H9 (cell line): Measurements from ENCODE around the gene POU6F2. TPM values are rescaled to one million over a fixed set of nuclear protein-coding genes. Genes with fewer than 3 reads are reported as not detected.

Experiments
- DNase-seq: peaks from one replicate; pipeline ENCODE4 v3.0.0-alpha.2; 2017
- H2AFZ ChIP-seq: one replicate; pipeline ENCODE4 v1.6.1; 2013; ENCODE audit warnings: mild to moderate bottlenecking, low read length, control low read depth, moderate library complexity
- H2AK5ac ChIP-seq: 2 replicates; pipeline ENCODE4 v1.6.1; 2013; ENCODE audit warnings: low read length, control low read depth, mixed read lengths; ENCODE audit not compliant: insufficient read length
- H2BK120ac ChIP-seq: one replicate; pipeline ENCODE4 v1.6.1; 2013; ENCODE audit warnings: low read depth, mild to moderate bottlenecking, low read length, control low read depth, inconsistent platforms; ENCODE audit not compliant: poor library complexity, severe bottlenecking
- H2BK12ac ChIP-seq: 2 replicates; pipeline ENCODE4 v1.6.1; 2013; ENCODE audit warnings: low read length, control low read depth, mixed read lengths, low read depth; ENCODE audit not compliant: insufficient read length
- H2BK15ac ChIP-seq: 2 replicates; pipeline ENCODE4 v1.6.1; 2013; ENCODE audit warnings: low read depth, low read length, control low read depth
- H2BK20ac ChIP-seq: one replicate; pipeline ENCODE4 v1.6.1; 2013; ENCODE audit warnings: low read depth, mild to moderate bottlenecking, low read length, control low read depth, inconsistent platforms; ENCODE audit not compliant: poor library complexity, severe bottlenecking
- H2BK5ac ChIP-seq: 2 replicates; pipeline ENCODE4 v1.6.1; 2013; ENCODE audit warnings: low read length, control low read depth, mixed read lengths; ENCODE audit not compliant: insufficient read length
- H3K14ac ChIP-seq: 2 replicates; pipeline ENCODE4 v1.6.1; 2013; ENCODE audit warnings: low read length, control low read depth; ENCODE audit not compliant: insufficient read depth
- H3K18ac ChIP-seq: 2 replicates; pipeline ENCODE4 v1.6.1; 2013; ENCODE audit warnings: low read depth, mild to moderate bottlenecking, mixed read lengths, low read length, control low read depth; ENCODE audit not compliant: insufficient read length
- H3K23ac ChIP-seq: 2 replicates; pipeline ENCODE4 v1.6.1; 2013; ENCODE audit warnings: low read length, control low read depth, mixed read lengths, low read depth; ENCODE audit not compliant: insufficient read length
- H3K23me2 ChIP-seq: 2 replicates; pipeline ENCODE4 v1.6.1; 2013; ENCODE audit warnings: low read depth, mild to moderate bottlenecking, mixed read lengths, low read length, control low read depth; ENCODE audit not compliant: insufficient read length, poor library complexity, severe bottlenecking
- H3K27ac ChIP-seq: 2 replicates; pipeline ENCODE4 v1.5.1; 2013; ENCODE audit warnings: low read length, control low read depth, mixed read lengths, low read depth; ENCODE audit not compliant: insufficient read length
- H3K27me3 ChIP-seq: 2 replicates; pipeline ENCODE4 v1.6.1; 2013; ENCODE audit warnings: low read length, control low read depth, inconsistent platforms; ENCODE audit not compliant: insufficient read depth
- H3K4ac ChIP-seq: 2 replicates; pipeline ENCODE4 v1.6.1; 2013; ENCODE audit warnings: low read depth, mild to moderate bottlenecking, control low read depth, inconsistent platforms, low read length, moderate library complexity
- H3K4me1 ChIP-seq: 2 replicates; pipeline ENCODE4 v1.6.1; 2013; ENCODE audit warnings: low read length, control low read depth, inconsistent platforms; ENCODE audit not compliant: insufficient read depth
- H3K4me2 ChIP-seq: 2 replicates; pipeline ENCODE4 v1.6.1; 2013; ENCODE audit warnings: low read length, control low read depth, mixed read lengths; ENCODE audit not compliant: insufficient read length, insufficient read depth
- H3K56ac ChIP-seq: 2 replicates; pipeline ENCODE4 v1.6.1; 2013; ENCODE audit warnings: low read depth, mild to moderate bottlenecking, mixed read lengths, low read length, control low read depth; ENCODE audit not compliant: insufficient read length
- H3K79me1 ChIP-seq: 2 replicates; pipeline ENCODE4 v1.6.1; 2013; ENCODE audit warnings: low read depth, mild to moderate bottlenecking, moderate library complexity, low read length, control low read depth, inconsistent platforms; ENCODE audit not compliant: insufficient read depth, poor library complexity, severe bottlenecking
- H3K79me2 ChIP-seq: 2 replicates; pipeline ENCODE4 v1.6.1; 2013; ENCODE audit warnings: low read length, control low read depth, inconsistent platforms; ENCODE audit not compliant: insufficient read depth
- H3K9ac ChIP-seq: 2 replicates; pipeline ENCODE4 v1.6.1; 2013; ENCODE audit warnings: low read length, control low read depth, mixed read lengths; ENCODE audit not compliant: insufficient read length; ENCODE audit errors: extremely low read depth
- H3K9me3 ChIP-seq: one replicate; pipeline ENCODE4 v1.6.1; 2013; ENCODE audit warnings: low read depth, low read length, inconsistent platforms; ENCODE audit not compliant: control insufficient read depth
- H3T11ph ChIP-seq: one replicate; pipeline ENCODE4 v1.6.1; 2013; ENCODE audit warnings: mild to moderate bottlenecking, low read length, control low read depth, inconsistent platforms
- H4K20me1 ChIP-seq: one replicate; pipeline ENCODE4 v1.6.1; 2013; ENCODE audit not compliant: control insufficient read depth, insufficient read length, insufficient read depth
- H4K5ac ChIP-seq: 2 replicates; pipeline ENCODE4 v1.6.1; 2013; ENCODE audit warnings: low read depth, mild to moderate bottlenecking, mixed read lengths, low read length, control low read depth; ENCODE audit not compliant: insufficient read length
- H4K8ac ChIP-seq: replicated peaks from 2 replicates; pipeline ENCODE4 v1.6.1; 2013; ENCODE audit warnings: low read length, control low read depth, mixed read lengths, low read depth; ENCODE audit not compliant: insufficient read length
- H4K91ac ChIP-seq: 2 replicates; pipeline ENCODE4 v1.6.1; 2013; ENCODE audit warnings: low read depth, mild to moderate bottlenecking, moderate library complexity, mixed read lengths, low read length, control low read depth; ENCODE audit not compliant: insufficient read length
- H3K27ac Mint-ChIP-seq, 3 experiments: 2 replicates in 2 of 3; 3 replicates in 1 of 3; pipeline ENCODE4 v1.8.0; 2020 to 2021; ENCODE audit warnings: mixed read lengths in 3 of 3, mild to moderate bottlenecking in 1 of 3, moderate library complexity in 1 of 3
- H3K27me3 Mint-ChIP-seq: 2 replicates; pipeline ENCODE4 v1.8.0; 2021; ENCODE audit warnings: low read depth, mild to moderate bottlenecking, moderate library complexity, mixed read lengths
- H3K36me3 Mint-ChIP-seq, 3 experiments: 2 replicates in 2 of 3; 3 replicates in 1 of 3; pipeline ENCODE4 v1.8.0; 2020 to 2021; ENCODE audit warnings: low read depth in 3 of 3, mixed read lengths in 3 of 3; ENCODE audit not compliant: insufficient read depth in 1 of 3
- H3K4me1 Mint-ChIP-seq, 2 experiments: 2 replicates each; pipeline ENCODE4 v1.8.0; 2020; ENCODE audit warnings: mixed read lengths in 2 of 2
- H3K4me3 Mint-ChIP-seq, 2 experiments: 2 replicates in 1 of 2; 3 replicates in 1 of 2; pipeline ENCODE4 v1.8.0; 2020 to 2021; ENCODE audit warnings: mild to moderate bottlenecking in 2 of 2, mixed read lengths in 2 of 2, moderate library complexity in 1 of 2
- H3K9me3 Mint-ChIP-seq, 2 experiments: 2 replicates in 1 of 2; 3 replicates in 1 of 2; pipeline ENCODE4 v1.8.0; 2020; ENCODE audit warnings: mild to moderate bottlenecking in 2 of 2, mixed read lengths in 2 of 2, moderate library complexity in 1 of 2
- WGBS: extraction: QIAGEN DNeasy Blood & Tissue Kit; methylation state at CpG from one replicate; pipeline ENCODE4 v1.1.7; 2013; ENCODE audit warnings: missing lambda C conversion rate, low lambda C conversion rate, mixed read lengths; ENCODE audit not compliant: insufficient read length; ENCODE audit errors: extremely low coverage; 5-methylcytosine and 5-hydroxymethylcytosine counted together
- total RNA-seq: library from RNA; stranded (reverse); gene quantifications from 2 replicates; pipeline ENCODE4 v1.2.1, GENCODE V29; 2021
- TF ChIP-seq, protein P1 (sequence below): fragments of 200-600 bp; sonication (generic); conservative IDR thresholded peaks from 3 replicates; pipeline ENCODE4 v1.8.0; 2021; ENCODE audit warnings: antibody characterized with exemption, mild to moderate bottlenecking

Gene POU6F2
- total RNA-seq, 1 experiment from 2014 or later: 1.9 TPM

DNA sequence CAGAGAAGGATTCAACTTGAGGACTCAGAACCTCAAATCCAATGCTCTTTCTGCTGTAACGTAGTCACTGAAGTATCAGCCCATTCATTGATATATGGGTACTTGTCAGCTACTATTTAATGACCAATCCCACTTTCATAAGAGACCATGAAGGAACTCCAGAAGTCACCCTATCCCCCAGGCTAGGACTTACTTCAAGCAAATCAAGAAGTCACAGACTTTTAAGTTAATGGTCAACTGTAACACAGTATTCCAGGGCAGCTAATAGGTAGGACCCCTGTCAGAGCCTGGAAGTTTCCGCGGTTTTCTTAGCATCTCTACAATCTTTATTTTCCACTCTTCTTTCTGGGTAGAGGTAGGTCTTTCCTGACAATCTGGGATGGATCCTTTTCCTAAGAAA lies 269.9 kb downstream of the POU6F2 start:
- no peak overlapping the region for H2BK5ac ChIP-seq
- H3K4me1 Mint-ChIP-seq: peaks cover 13 to 14% of the 10 kb centered on the region in 2 experiments
- H3K23ac ChIP-seq: no peak overlapping the region
- TF ChIP-seq, protein P1, sequence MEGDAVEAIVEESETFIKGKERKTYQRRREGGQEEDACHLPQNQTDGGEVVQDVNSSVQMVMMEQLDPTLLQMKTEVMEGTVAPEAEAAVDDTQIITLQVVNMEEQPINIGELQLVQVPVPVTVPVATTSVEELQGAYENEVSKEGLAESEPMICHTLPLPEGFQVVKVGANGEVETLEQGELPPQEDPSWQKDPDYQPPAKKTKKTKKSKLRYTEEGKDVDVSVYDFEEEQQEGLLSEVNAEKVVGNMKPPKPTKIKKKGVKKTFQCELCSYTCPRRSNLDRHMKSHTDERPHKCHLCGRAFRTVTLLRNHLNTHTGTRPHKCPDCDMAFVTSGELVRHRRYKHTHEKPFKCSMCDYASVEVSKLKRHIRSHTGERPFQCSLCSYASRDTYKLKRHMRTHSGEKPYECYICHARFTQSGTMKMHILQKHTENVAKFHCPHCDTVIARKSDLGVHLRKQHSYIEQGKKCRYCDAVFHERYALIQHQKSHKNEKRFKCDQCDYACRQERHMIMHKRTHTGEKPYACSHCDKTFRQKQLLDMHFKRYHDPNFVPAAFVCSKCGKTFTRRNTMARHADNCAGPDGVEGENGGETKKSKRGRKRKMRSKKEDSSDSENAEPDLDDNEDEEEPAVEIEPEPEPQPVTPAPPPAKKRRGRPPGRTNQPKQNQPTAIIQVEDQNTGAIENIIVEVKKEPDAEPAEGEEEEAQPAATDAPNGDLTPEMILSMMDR: no peak
- no peak overlapping the region for H3K4me2 ChIP-seq
- no peak overlapping the region for H3K27ac Mint-ChIP-seq
- no peak overlapping the region for H2BK20ac ChIP-seq
- no peak overlapping the region for H3K4me3 Mint-ChIP-seq
- no peak overlapping the region for H3T11ph ChIP-seq
- DNase-seq: no peak
- H3K56ac ChIP-seq: no peak overlapping the region
- no peaks in the 10 kb centered on the region for H3K79me2 ChIP-seq
- H3K9ac ChIP-seq: no peak overlapping the region
- no CpG with 5 or more reads among the region's 3 CpGs for WGBS
- H3K27ac ChIP-seq: no peak overlapping the region
- no peak overlapping the region for H4K5ac ChIP-seq
- H3K23me2 ChIP-seq: no peaks in the 10 kb centered on the region
- H3K9me3 Mint-ChIP-seq: peaks cover 0 to 1% of the 10 kb centered on the region in 2 experiments; a peak in 3 of 5 replicates
- no peaks in the 10 kb centered on the region for H4K20me1 ChIP-seq
- H3K18ac ChIP-seq: no peak overlapping the region
- H3K36me3 Mint-ChIP-seq: peaks cover 0 to 3% (median 1%) of the 10 kb centered on the region in 3 experiments; a peak in 4 of 7 replicates
- H3K4ac ChIP-seq: no peak overlapping the region
- peaks cover 3% of the 10 kb centered on the region; the same call in 1 of the 2 replicates for H3K4me1 ChIP-seq
- no peak overlapping the region for H4K8ac ChIP-seq
- no peaks in the 10 kb centered on the region for H3K9me3 ChIP-seq
- H2AFZ ChIP-seq: no peak overlapping the region
- H4K91ac ChIP-seq: no peak overlapping the region
- H2BK15ac ChIP-seq: no peak overlapping the region
- no peak overlapping the region for H2BK12ac ChIP-seq
- no peaks in the 10 kb centered on the region for H3K27me3 ChIP-seq
- no peaks in the 10 kb centered on the region for H3K27me3 Mint-ChIP-seq
- no peak overlapping the region for H2BK120ac ChIP-seq
- H3K79me1 ChIP-seq: no peaks in the 10 kb centered on the region
- H2AK5ac ChIP-seq: no peak overlapping the region
- H3K14ac ChIP-seq: no peak overlapping the region
